ENCODE data around the gene CTXN3. TPM values are rescaled to one million over a fixed set of nuclear protein-coding genes. Genes with fewer than 3 reads are reported as not detected.

CTXN3 gene
- polyA plus RNA-seq, 1 donor, result 1.2 TPM

GRCh38 chr5:127700237-127700766 lies 51.4 kb downstream of the CTXN3 start:
- DNase-seq, result no peak

- no peak for DNase-seq
These were observed 53.6 kb downstream of the CTXN3 start for GRCh38 chr5:127702434-127702833.

GRCh38 chr5:127702926-127703561 lies 54.2 kb downstream of the CTXN3 start, which contains the start of gene CCDC192:
TSS of gene CCDC192 (plus strand) at chr5:127703391. CDS start at chr5:127703446, 55 bp downstream.
- no peak for DNase-seq

GRCh38 chr5:127705120-127705892 lies 56.4 kb downstream of the CTXN3 start:
- DNase-seq, result no peak

GRCh38 chr5:127706691-127707090 lies 57.8 kb downstream of the CTXN3 start:
- no peak for DNase-seq

- DNase-seq, result no peak
These were observed 58.3 kb downstream of the CTXN3 start for GRCh38 chr5:127707209-127707608.

Other genes with a start within 250 kb of the CTXN3 start
- gene PRRC1, start 131.4 kb upstream of the CTXN3 start, polyA plus RNA-seq (ENCODE audit: insufficient read length), result 51.0 TPM
- 0.88 TPM for gene CCDC192, start 54.3 kb downstream of the CTXN3 start, polyA plus RNA-seq (ENCODE audit: insufficient read length)

Measured in hindlimb muscle (tissue), 1 donor.